ENCODE results near the gene CD48.
"Not testable (repeated sequence)": the region's sequence is repeated elsewhere in the genome, so short reads cannot be mapped to it uniquely, and the experiment has no call there.

Gene CD48

GRCh38 chr1:160652924-160653619 is 58.5 kb downstream of the CD48 start:
- no peak overlapping the region for H3K4me3 ChIP-seq (replicated peaks; ENCODE audit: low read depth, low read length)
- no peak for TF ChIP-seq CTCF (IDR thresholded peaks at IDR 0.05; ENCODE audit: low read length, missing control alignments)
- no peak for DNase-seq (ENCODE audit: low read depth)

- not testable (repeated sequence) for DNase-seq (ENCODE audit: low read depth); H3K4me3 ChIP-seq (replicated peaks; ENCODE audit: low read depth, low read length)
Measured at GRCh38 chr1:160652065-160652641, 59.5 kb downstream of the CD48 start.

- TF ChIP-seq CTCF (IDR thresholded peaks at IDR 0.05; ENCODE audit: low read length, missing control alignments), result no peak
- no peak for DNase-seq (ENCODE audit: low read depth)
- no peak overlapping the region for H3K4me3 ChIP-seq (replicated peaks; ENCODE audit: low read depth, low read length)
Measured at GRCh38 chr1:160651433-160652064, 60.1 kb downstream of the CD48 start.

- TF ChIP-seq CTCF (IDR thresholded peaks at IDR 0.05; ENCODE audit: low read length, missing control alignments), result no peak
- no peak overlapping the region for H3K4me3 ChIP-seq (replicated peaks; ENCODE audit: low read depth, low read length)
- no peak for DNase-seq (ENCODE audit: low read depth)
Measured at GRCh38 chr1:160647329-160647720, 64.3 kb downstream of the CD48 start.

GRCh38 chr1:160646711-160647328 is 64.8 kb downstream of the CD48 start, which contains the start of gene SLAMF1:
Gene SLAMF1, minus strand, starts transcription at chr1:160647044. Its CDS starts 99 bp downstream, at chr1:160646945.
- TF ChIP-seq CTCF (IDR thresholded peaks at IDR 0.05; ENCODE audit: low read length, missing control alignments), result no peak
- no peak for DNase-seq (ENCODE audit: low read depth)
- no peak within 1 kb of the TSS for H3K4me3 ChIP-seq (replicated peaks; ENCODE audit: low read depth, low read length)

GRCh38 chr1:160646180-160646579 is 65.4 kb downstream of the CD48 start:
- H3K4me3 ChIP-seq (replicated peaks; ENCODE audit: low read depth, low read length), result no peak overlapping the region
- no peak for DNase-seq (ENCODE audit: low read depth)
- no peak for TF ChIP-seq CTCF (IDR thresholded peaks at IDR 0.05; ENCODE audit: low read length, missing control alignments)

GRCh38 chr1:160645386-160646130 is 66.1 kb downstream of the CD48 start:
- no peak overlapping the region for H3K4me3 ChIP-seq (replicated peaks; ENCODE audit: low read depth, low read length)
- no peak for DNase-seq (ENCODE audit: low read depth)
- no peak for TF ChIP-seq CTCF (IDR thresholded peaks at IDR 0.05; ENCODE audit: low read length, missing control alignments)

Measured in fibroblast of pulmonary artery (primary cell).